Stimulated activated CD4-positive, alpha-beta T cell treated with anti-CD3 and anti-CD28 coated beads, Interleukin-1b, Interleukin-23, amount 100 ng/mL, for 1 hour (primary cell): ENCODE measurements around the gene TFF1.

ENCODE experiments used
- DNase-seq, 2 donors: peaks; one replicate each; pipeline ENCODE4 v3.0.0-alpha.2; 2020; ENCODE audit warnings: low read depth in 2 of 2

The TFF1 gene

DNA sequence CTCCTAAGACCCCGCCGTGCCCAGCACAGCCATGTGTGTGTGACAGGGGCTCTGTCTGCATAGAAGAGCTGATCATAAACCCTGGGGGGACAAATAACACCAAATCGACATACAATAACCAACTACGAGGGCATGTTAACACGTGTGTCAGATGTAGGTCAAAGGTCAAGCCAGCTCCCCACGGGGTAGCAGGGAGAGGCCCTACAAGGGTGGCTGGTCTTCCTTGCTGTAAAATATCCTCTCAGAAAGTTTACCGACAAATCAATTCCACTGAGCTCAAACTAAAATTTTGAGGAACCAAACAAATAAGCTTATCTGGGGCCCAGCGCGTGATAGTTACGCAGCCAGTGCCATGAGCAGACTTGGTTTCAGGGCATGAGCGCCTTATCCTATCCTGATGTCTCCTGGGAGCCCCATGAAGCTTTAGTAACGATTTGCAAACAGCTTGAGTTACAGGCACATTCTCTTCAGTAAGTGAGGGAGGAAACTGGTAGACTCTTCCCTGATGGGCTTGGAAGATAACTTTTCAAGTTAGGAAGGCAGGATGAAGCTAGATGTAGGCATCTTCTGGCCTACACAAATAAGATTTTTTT, 32.2 kb upstream of the TFF1 start:
- DNase-seq, result no peak

DNA sequence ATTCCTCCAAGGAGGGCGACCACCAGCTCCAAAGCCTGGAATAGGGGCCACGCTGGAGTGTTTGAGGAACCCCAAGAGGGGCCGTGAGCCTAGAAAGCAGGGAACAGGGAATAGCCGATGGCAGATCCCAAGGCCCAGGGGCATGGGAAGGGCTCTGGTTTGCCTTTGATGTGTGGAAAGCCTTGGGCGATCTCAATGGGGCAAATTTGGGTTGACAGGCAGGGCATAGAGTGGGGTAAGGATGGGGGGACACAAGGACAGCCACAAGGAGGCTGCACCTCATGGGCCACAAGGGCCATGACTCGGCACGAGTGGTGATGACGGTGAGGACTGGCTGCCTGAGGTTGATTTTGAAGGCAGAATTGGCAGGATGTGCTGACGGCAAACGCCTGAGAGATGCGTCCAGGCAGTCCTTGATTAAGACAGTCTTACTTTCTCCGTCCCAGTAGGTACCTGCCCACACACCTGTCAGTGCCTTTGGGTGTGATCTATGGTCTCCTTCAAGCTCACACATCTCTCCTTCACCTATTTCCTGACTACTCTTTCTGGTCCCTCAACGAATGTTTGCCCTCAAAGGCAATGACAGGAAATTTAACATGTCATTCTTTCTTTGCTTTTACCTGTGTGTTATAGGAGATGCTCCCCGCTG, 31.5 kb upstream of the TFF1 start:
- DNase-seq, result no peak

DNA sequence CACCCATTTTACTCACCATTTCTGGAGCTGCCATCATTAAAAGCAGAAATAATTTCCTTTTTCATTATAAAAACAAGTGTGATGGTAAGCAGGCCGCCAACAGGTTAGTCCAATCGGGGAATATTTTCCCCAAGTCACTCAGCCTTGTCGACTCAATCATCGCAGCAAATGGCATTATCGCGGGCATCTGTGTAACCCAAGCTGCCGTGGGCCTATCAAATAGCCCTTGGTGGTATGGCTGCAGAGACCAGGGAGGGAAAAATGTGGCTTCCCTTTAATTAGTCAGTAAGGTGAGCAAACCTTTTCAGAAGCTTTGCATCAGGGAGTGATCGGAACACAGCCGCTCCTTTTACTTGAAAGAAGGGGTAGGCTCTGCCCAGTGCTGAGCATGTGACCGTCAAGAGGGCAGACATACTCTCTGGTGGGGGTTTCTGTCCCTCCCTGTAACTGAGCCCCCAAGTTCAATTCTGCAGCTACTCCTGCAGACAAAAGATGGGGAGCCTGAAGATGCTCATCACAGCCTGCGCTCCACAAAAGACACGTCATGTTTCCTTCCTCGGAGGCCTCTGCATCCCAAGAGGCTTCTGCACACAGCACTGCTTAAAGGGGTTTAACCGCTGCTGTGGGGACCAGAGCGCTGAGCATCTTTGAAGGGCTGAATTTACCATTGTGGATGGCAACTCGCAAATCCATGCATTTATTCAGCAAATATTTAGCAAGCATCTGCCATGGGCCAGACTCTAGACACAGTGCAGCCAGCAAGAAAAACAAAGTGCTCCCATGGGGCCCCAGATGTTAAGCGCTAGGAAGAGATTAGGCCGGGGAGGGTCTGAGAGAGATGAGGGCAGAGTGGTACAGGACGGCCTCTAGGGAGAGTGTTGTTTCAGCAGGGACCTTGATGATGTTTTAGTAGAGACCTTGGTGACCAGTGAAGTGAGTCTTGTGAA, 30.7 kb upstream of the TFF1 start:
- no peak for DNase-seq

DNA sequence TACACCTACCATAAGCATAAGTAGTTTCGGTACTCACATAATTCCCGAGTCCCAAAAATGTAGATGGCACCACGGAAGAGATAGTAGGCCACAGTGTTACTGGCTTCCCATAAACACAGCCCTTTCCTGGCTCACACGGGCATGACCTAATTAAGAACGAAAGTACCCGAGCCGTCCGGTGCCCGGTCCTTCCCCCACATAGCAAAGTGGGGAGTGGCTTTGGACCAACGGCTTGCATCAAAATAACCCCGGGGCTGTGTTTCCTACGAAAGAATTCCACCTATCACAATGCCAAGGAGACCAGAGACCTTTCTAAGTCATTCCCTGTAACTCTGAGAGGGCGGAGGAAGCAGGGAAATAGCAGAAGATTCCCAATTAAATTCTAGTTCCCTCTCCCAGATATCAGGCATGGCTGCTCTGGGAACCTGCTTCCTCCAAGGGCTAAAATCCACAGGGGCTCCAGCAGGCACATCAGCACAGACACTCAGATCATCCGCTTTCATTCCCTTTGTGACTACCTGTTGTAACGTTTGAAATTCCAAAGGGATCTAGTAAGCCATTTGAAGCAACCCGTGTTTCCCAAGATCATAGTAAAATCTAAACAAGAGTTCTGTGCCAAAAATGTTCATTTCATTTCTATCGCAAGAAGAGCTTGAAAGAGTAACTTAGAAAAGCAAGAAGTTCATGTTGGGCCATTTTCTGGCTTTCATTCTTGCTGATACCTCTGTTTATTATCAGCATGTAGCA, 29.7 kb upstream of the TFF1 start, which contains the start of gene TMPRSS3:
TSS of gene TMPRSS3 (minus strand) at position 148 of the 747 bp plus-strand sequence. CDS start 635 bp downstream, outside the sequence.
- DNase-seq, result no peak

DNA sequence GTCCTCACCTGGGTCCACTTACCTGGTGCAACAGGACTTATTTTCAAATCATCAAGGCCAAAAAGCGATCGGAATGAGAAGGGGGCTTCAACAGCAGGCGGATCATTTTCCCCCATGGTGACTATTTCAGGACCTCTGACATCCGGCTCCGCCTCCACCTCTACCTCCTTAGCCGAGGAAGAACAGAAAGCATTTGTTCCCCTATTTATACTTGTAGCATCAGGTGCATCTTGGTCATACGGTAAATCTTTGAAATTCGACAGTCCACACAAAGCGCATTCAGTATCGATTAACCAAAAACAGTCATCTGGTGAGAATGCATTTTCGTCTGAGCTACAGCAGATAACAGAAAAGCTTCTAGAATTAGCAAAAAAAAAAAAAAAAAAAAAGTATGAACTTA, 29.0 kb upstream of the TFF1 start:
- DNase-seq, result no peak

DNA sequence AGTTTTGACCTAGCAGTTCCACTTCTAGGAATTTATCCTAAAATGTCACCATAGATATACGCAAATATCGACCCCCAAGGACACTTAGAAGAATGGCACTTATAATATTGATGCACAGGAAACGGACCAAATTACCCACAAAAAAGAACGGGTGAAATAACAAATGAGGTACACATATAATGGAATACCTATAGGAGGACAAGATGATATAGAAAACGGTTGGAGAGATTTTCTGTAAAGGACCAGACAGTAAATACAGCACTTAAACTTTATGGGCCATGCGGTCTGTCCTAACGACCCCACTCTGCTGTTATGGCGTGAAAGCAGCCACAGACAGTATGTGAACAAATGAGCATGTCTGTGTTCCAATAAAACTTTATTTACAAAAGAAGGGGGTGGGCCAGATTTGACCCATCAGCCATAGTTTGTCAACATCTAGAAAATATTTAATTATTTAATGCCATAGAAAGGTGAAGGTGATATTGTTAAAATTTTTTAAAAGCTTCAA, 27.2 kb upstream of the TFF1 start:
- no peak for DNase-seq

DNA sequence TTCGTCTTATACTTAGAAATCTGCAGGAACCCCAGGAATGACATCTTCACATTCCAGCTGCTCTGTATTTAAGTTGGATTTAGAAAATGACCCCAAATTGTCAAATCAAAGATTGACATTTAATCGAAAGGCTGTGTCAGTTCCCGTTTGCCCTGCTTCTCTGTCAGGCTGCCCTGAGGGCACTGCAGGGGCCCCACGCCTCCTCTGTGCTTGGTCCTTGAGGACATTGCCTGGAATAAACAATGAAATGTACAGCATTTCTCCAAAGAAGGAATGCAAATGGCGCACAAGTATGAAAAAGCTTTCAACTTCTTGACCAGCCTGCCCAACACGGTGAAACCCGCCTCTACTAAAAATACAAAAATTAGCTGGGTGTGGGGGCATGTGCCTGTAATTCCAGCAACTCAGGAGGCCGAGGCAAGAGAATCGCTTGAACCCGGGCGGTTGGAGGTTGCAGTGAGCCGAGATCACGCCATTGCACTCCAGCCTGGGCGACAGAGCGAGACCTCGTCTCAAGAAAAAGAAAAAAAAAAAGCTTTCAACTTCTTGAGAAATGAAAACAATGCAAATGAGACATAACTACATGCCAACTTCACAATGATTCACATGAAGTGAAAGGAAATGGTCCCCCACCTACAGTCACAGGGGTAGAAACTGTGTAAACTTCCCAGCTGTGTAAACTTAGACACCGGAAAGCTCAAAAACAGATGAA, 26.6 kb upstream of the TFF1 start:
- DNase-seq, result no peak

DNA sequence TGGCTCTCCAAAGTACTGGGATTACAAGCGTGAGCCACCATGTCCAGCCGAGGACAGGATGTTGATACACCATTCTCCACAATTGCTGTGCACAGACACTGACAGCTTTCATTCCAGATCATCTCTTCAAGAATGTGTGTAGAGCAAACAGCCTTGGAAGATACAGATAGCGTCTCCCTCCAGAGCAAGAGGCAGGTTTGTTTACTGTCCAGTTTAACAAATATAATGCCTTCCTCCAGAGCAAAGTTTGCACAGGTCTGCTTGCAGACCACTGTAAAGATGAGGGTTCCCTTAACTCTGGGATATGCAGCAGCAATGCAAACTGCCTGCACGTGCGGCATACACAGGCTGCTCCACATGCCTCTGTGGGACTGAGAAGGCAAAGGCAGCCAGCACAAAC, 25.0 kb upstream of the TFF1 start:
- DNase-seq, result no peak

DNA sequence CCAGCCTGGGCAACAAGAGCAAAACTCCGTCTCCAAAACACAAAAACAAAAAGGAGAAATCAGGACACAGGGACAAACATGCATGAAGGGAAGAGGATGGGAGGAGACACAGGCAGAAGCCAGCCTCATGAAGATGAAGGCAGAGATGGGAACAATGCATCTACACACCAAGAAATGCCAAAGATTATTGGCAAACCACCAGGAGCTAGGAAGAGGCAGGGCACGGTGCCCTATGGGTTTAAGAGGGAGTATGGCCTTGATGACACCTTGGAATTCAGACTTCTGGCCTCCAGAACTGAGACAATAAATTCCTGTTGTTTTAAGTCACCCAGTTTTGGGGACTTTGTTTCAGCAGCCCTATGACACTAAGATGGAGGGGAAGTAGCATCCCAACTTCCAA, 24.4 kb upstream of the TFF1 start:
- DNase-seq, result no peak

DNA sequence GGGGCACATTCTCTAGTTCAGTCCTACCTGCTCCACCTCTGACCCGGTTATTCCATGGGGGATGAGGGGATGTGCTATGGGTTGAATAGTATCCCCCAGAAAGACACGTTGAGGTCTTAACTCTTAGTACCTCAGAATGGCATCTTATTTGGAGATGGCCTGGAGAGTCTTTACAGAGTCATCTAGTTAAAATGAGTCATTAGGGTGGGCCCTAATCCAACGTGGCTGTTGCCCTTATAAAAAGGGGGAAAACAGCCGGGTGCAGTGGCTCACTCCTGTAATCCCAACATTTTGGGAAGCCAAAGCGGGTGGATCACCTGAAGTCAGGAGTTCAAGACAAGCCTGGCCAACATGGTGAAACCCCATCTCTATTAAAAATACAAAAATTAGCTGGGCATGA, 23.9 kb upstream of the TFF1 start:
- no peak for DNase-seq

DNA sequence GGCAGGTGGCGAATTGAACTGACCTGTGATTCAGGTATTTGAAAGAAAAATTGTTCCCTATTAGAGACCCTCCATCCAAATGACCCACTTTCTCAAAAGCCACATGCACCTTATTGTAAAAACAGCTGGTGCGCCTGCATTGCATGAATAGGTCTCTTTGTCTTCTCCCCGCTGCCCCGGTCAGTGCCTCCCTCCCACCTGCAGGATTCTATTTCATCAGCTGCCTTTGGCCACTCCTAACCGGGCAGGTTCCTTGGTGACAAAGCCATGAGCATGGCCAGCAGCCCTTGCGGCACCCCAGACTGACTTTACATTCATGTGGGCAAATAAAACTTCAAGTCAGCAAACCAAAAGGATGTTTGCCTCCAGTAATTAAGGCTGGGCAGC, 23.1 kb upstream of the TFF1 start:
- DNase-seq, result no peak

DNA sequence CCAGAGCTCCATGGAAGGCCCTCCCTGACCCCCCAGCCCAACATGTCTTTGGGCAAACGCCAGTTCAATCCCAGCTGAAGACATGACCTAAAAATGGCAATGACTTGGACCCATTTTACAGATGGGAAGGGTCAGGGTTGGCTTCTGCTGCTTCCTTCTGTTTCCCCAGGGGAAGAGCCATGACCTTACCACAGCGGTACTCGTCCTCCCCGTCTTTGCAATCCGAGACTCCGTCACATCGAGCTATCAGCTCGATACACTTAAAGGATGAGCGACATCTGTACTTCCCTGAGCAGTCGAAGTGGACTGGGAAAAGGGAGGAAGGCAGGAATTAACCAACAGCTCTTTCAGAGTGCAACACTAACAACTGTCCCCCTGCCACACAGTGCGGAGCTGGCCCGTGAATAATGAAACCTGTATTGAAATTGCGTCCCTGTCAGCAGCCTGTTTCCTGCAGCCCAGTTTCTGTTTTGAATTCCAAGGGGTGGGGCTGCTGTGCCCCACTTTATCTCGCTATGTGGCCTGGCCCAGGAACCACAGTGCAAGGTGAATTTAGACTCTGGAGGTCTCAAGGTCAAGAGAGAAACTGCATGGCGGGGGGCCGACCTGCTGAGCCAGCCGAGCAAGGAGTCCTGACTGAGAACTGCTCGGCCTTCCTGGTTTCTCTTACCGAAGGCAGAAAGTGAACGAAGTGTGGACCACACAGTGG, 22.6 kb upstream of the TFF1 start:
- no peak for DNase-seq

DNA sequence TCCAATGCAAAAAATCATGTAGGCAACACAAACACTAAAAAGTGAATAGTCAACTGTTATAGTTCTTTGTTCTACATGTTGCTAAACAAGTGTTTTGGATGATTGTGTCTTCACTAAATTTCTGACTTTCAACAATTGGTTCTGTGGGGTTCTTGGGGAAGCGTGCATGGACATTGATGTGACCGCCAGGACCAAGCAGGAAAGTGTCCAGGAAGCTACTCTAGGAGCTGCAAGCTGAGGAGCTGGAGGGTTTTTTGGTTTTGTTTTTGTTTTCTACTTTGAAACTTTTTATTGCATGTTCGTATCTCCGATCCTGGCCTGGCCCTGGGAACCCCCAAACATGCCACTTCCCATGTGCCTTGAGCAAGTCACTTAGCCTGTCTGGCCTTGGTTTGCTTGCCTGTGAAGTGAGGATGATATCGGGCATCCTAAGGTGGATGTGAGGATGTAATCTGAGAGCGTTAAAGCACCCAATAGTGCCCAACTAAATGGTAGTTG, 21.6 kb upstream of the TFF1 start:
- DNase-seq, result no peak

DNA sequence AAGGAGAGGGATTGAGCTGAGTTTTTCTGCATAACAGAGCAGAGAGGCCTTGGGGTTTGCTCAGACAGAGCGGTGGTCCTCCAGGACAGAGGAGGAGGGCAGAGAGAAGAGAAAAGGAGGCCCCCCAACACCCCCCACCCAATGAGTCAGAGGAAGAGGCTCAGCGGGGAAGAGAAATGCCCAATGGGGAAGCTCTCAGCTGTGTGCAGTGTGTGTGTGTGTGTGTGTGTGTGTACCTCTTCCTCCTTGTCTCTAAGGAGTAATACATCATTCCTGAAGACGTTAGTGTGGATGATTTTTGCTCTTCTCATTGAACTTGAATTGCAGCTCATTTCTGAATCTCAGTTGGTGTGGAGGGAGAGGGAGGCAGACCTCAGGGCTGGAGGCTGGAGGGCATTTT, 20.8 kb upstream of the TFF1 start:
- no peak for DNase-seq

DNA sequence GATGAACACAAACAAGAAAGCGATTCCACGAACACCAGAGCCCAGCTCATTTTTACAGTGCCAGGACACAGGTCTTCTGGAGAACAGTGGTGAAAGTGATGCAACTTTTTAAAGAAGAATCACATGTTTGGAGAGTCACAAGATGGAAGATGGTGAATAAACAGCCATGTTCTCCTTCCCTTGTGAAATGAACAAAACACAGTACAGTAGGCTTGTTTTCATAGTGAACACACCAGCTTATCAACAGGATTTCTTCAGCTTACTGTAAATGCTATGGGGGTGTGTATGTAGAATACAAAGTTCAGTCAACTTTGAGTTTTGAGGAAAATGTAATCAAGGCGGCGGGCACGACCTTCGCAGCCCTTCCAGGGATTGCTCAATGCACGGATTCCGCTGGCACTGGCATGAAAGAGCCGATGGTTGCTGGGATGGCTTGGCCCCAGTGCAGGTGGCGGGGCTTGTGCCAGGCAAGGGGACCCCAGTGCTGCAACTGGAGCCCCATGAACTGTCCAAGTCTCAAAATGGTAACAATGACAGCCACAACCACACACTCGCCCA, 19.8 kb upstream of the TFF1 start:
- no peak for DNase-seq

DNA sequence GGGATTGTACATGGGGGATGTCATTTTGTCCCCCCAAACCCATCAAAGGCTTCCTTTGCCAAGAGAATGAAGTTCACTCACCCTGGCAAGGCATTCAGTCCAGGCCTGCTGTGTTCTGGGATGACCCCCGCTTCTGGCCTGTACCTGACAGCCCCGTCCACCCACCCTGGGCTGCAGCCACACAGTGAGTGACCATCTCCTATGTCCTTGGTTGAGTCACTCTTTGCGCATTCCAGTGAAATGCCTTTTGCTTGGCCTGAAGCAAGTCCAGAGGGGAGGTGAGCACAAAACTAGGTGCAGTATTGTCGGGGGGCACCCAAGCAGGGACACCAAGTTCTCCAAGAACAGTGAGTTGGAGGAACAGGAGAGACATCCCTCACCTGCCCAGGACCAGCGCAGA, 19.3 kb upstream of the TFF1 start:
- no peak for DNase-seq

DNA sequence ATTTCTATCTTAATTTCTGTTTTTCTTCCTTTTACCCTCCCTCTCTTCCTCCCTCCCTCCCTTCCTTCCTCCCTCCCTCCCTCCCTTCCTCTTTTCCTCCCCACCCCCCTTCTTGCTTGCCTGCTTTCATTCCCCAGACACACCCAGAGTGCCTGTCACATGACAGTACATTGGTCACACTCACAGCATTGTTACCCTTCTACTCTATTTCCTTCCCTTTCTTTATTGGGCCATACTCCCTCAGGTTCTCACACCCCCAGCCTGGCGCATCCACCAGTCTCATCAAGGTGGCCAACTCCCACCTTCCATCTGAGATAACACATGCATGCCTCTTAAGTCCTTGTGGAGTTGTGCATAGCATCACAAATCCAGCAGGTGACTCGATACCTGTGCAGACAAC, 18.7 kb upstream of the TFF1 start:
- no peak for DNase-seq

DNA sequence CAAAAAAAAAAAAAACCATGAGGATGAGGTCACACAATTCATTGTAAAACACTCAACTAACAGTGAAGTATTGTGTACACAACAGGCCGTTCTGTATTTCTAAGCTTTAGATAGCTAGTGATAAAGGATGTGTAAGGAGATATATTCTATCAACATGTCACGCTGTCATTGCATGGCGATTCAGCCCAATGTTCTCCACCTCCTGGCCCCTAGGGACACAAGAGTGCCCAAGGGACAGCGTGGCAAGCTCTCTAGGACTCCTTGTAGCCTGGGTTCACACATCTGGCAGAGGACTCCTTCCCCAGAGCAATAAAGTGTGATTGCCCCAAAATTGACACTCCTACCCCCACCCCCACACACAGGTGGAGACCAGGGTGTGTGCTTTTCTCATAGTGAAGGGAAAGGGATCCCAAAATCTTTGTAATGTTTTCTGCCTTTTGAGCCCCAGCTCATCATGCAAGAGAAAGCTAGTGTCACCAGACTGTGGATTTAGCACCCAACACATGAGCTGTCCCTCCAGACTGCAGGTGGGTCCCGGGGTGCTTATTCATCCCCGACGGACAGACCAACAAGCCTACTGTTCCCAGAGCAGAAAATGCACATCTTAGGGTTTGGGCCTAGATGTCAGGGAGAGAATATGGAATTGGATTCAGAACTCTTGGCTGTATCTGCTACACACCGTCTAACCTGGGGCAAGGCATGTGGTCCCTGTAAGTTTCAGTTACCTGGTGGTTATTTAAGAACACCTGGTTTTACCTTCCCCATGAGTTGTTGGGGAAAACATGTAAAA, 18.0 kb upstream of the TFF1 start:
- no peak for DNase-seq

DNA sequence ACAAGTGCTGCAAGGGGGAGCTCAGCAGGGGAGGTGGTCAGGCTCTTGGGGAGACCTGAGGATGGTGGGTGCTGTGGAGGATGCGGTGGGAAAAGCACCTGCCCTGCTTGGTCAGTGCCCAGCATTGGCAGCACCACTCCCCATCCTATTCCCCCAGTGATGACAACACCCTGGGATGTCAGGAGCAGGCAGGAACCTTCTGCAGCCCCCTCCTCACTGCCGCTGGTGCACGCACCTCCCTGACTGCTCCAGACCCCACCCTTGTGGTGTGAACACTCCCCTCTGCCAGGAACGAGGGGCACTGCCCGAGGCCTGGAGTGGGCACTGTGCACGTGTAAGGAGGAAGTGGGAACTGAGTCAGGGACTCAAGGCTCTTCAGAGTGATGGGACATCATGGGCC, 17.0 kb upstream of the TFF1 start:
- no peak for DNase-seq
